Measurements from ENCODE around the gene ROCK1. TPM values are rescaled to one million over a fixed set of nuclear protein-coding genes. Genes with fewer than 3 reads are reported as not detected.
A peak's percentile ranks its signal among the peaks of the same experiment; 100 is the strongest.

The ROCK1 gene
- total and polyA plus RNA-seq, 9 donors = 21.2 to 39.4 (median 31.0) TPM

DNA sequence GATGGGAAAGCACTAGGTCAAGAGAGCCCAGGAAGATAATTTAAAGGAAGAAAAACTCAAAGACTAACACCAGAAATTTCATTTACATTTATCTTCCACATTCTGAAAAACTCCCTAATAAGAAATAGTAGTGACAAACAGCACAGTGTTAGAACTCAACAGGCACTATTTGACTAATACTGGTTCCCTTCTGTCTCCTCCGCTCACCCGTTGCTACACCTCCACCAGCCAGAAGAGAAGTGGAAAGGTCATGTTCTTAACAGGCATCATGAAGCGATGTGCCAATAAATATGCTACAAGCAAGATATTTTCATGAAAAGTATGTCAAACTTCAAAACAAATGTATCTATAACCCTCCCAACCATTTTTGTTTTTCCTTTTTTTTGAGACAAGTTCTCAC, 5.7 kb downstream of the ROCK1 start:
- whole genome bisulfite sequencing (ENCODE audit: insufficient coverage) = no CpG with 5 or more reads among the region's 3 CpGs

DNA sequence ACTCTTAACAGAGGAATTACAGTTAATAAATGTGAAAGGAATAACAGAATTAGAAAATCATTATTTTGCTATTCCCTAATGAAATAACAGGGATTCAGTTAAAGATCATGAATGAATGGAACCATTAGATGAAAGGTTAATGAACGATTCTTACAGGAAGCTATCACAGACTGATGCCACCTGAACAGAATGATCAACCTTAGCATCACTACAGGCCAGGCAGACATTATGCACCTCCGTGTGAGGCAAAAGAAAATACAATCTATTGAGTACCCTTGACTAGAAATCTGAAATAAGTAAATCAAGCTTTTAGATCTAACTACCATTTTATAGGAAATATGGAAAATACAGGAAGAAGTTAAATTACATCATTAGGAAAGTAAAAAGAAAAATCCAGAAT, 10.4 kb downstream of the ROCK1 start:
- Histone ChIP-seq H3K27ac (ENCODE audit: low read length) (no peak overlapping the region), H3K4me3 (ENCODE audit: low read length) (no peak overlapping the region), H3K36me3 (ENCODE audit: control insufficient read depth, insufficient read depth, low read length) (no peaks in the 10 kb centered on the region), H3K9me3 (replicated peaks; ENCODE audit: control insufficient read depth, low read depth, low read length) (no peaks in the 10 kb centered on the region), H3K27me3 (ENCODE audit: control insufficient read depth, insufficient read depth, low read length) (no peaks in the 10 kb centered on the region), H3K4me1 (ENCODE audit: control insufficient read depth, insufficient read depth, low read length) (no peaks in the 10 kb centered on the region)
- no peak for DNase-seq
- WGBS (ENCODE audit: insufficient coverage) = no CpG with 5 or more reads among the region's 2 CpGs

More for the DNA sequence above, 5.7 kb downstream of the ROCK1 start:
- Histone ChIP-seq H3K4me1 (ENCODE audit: control insufficient read depth, insufficient read depth, low read length) (no peaks in the 10 kb centered on the region), H3K27me3 (ENCODE audit: control insufficient read depth, insufficient read depth, low read length) (no peaks in the 10 kb centered on the region), H3K4me3 (ENCODE audit: low read length) (no peak overlapping the region), H3K36me3 (ENCODE audit: control insufficient read depth, insufficient read depth, low read length) (no peaks in the 10 kb centered on the region), H3K9me3 (replicated peaks; ENCODE audit: control insufficient read depth, low read depth, low read length) (no peaks in the 10 kb centered on the region), H3K27ac (ENCODE audit: low read length) (no peak overlapping the region)
- DNase-seq = no peak

- Histone ChIP-seq H3K27me3 (ENCODE audit: control insufficient read depth, insufficient read depth, low read length) (no peaks in the 10 kb centered on the region), H3K4me3 (ENCODE audit: low read length) (no peak overlapping the region), H3K27ac (ENCODE audit: low read length) (no peak overlapping the region), H3K4me1 (ENCODE audit: control insufficient read depth, insufficient read depth, low read length) (no peaks in the 10 kb centered on the region), H3K9me3 (replicated peaks; ENCODE audit: control insufficient read depth, low read depth, low read length) (no peaks in the 10 kb centered on the region), H3K36me3 (ENCODE audit: control insufficient read depth, insufficient read depth, low read length) (no peaks in the 10 kb centered on the region)
- no peak for DNase-seq
- 52% methylated on average over 2 of the region's 2 CpGs for WGBS (ENCODE audit: insufficient coverage)
These were observed 10.9 kb downstream of the ROCK1 start for GRCh38 chr18:21100678-21101077.

DNA sequence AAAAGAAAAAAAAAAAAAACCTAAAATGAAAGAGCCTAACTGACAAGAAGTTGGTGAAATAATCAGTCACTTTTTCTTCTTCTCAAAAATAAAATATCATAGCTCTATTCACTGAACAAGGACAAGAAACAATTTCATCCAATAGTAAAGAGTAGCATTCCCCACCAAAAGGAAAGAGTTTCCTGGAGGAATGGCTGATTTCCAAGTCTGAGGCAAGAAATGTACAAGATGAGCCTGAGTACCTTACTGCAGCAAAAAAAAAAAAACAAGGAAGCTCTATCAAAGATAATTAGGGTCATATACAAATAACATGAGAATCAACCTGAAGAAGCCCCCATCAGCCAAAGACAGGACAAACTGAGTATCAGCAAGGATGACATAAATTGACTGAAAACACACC, 11.5 kb downstream of the ROCK1 start:
- H3K4me3 ChIP-seq (ENCODE audit: low read length) = no peak overlapping the region
- H3K27me3 ChIP-seq (ENCODE audit: control insufficient read depth, insufficient read depth, low read length) = no peaks in the 10 kb centered on the region
- H3K27ac ChIP-seq (ENCODE audit: low read length) = no peak overlapping the region
- H3K9me3 ChIP-seq (replicated peaks; ENCODE audit: control insufficient read depth, low read depth, low read length) = peaks cover 4% of the 10 kb centered on the region
- no peaks in the 10 kb centered on the region for H3K4me1 ChIP-seq (ENCODE audit: control insufficient read depth, insufficient read depth, low read length)
- DNase-seq = peak; percentile 51
- no peaks in the 10 kb centered on the region for H3K36me3 ChIP-seq (ENCODE audit: control insufficient read depth, insufficient read depth, low read length)

GRCh38 chr18:21099442-21099841, 12.2 kb downstream of the ROCK1 start:
- DNase-seq = no peak
- H3K4me3 ChIP-seq (ENCODE audit: low read length) = no peak overlapping the region
- no peak overlapping the region for H3K27ac ChIP-seq (ENCODE audit: low read length)
- H3K27me3 ChIP-seq (ENCODE audit: control insufficient read depth, insufficient read depth, low read length) = no peaks in the 10 kb centered on the region
- H3K4me1 ChIP-seq (ENCODE audit: control insufficient read depth, insufficient read depth, low read length) = no peaks in the 10 kb centered on the region
- no peaks in the 10 kb centered on the region for H3K36me3 ChIP-seq (ENCODE audit: control insufficient read depth, insufficient read depth, low read length)
- H3K9me3 ChIP-seq (replicated peaks; ENCODE audit: control insufficient read depth, low read depth, low read length) = peaks cover 4% of the 10 kb centered on the region
- 80% methylated on average over 4 of the region's 9 CpGs for WGBS (ENCODE audit: insufficient coverage)

DNA sequence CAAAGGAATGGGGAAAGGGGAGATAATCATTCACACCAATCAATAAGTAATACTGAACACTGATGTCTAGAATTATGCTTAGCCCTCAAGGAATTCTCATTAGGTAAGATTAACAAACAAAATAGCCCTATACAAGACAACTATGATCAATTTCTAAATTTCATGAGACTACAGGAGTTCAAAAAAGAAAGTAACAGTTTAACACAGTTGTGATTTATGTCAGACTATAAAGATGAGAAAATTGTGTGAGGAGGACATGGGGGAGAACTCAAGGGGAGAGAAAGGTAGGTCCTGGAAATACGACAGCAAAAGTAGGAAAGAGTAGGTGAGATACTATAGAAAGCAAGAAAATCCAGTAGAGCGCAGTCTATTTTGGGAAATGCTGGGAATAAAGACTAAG, 14.9 kb downstream of the ROCK1 start:
- no peak overlapping the region for H3K4me3 ChIP-seq (ENCODE audit: low read length)
- no peak for DNase-seq
- H3K27ac ChIP-seq (ENCODE audit: low read length) = no peak overlapping the region
- WGBS (ENCODE audit: insufficient coverage) = 100% methylated on average over 1 of the region's 2 CpGs
- no peaks in the 10 kb centered on the region for H3K36me3 ChIP-seq (ENCODE audit: control insufficient read depth, insufficient read depth, low read length)
- H3K27me3 ChIP-seq (ENCODE audit: control insufficient read depth, insufficient read depth, low read length) = no peaks in the 10 kb centered on the region
- H3K9me3 ChIP-seq (replicated peaks; ENCODE audit: control insufficient read depth, low read depth, low read length) = peaks cover 4% of the 10 kb centered on the region
- H3K4me1 ChIP-seq (ENCODE audit: control insufficient read depth, insufficient read depth, low read length) = no peaks in the 10 kb centered on the region

GRCh38 chr18:21093133-21093532, 18.5 kb downstream of the ROCK1 start:
- Histone ChIP-seq H3K27ac (ENCODE audit: low read length) (no peak overlapping the region), H3K4me3 (ENCODE audit: low read length) (no peak overlapping the region), H3K36me3 (ENCODE audit: control insufficient read depth, insufficient read depth, low read length) (no peaks in the 10 kb centered on the region), H3K27me3 (ENCODE audit: control insufficient read depth, insufficient read depth, low read length) (no peaks in the 10 kb centered on the region), H3K9me3 (replicated peaks; ENCODE audit: control insufficient read depth, low read depth, low read length) (peaks cover 4% of the 10 kb centered on the region), H3K4me1 (ENCODE audit: control insufficient read depth, insufficient read depth, low read length) (no peaks in the 10 kb centered on the region)
- no peak for DNase-seq
- 100% methylated on average over 2 of the region's 3 CpGs for WGBS (ENCODE audit: insufficient coverage)

GRCh38 chr18:21090680-21091079, 20.9 kb downstream of the ROCK1 start:
- no peak overlapping the region for H3K4me3 ChIP-seq (ENCODE audit: low read length)
- H3K27me3 ChIP-seq (ENCODE audit: control insufficient read depth, insufficient read depth, low read length) = no peaks in the 10 kb centered on the region
- no peaks in the 10 kb centered on the region for H3K4me1 ChIP-seq (ENCODE audit: control insufficient read depth, insufficient read depth, low read length)
- no peak overlapping the region for H3K27ac ChIP-seq (ENCODE audit: low read length)
- H3K36me3 ChIP-seq (ENCODE audit: control insufficient read depth, insufficient read depth, low read length) = no peaks in the 10 kb centered on the region
- H3K9me3 ChIP-seq (replicated peaks; ENCODE audit: control insufficient read depth, low read depth, low read length) = peaks cover 6% of the 10 kb centered on the region
- DNase-seq = no peak
- no CpG with 5 or more reads among the region's 2 CpGs for WGBS (ENCODE audit: insufficient coverage)

- H3K27ac ChIP-seq (ENCODE audit: low read length) = no peak overlapping the region
- no peaks in the 10 kb centered on the region for H3K36me3 ChIP-seq (ENCODE audit: control insufficient read depth, insufficient read depth, low read length)
- no peaks in the 10 kb centered on the region for H3K27me3 ChIP-seq (ENCODE audit: control insufficient read depth, insufficient read depth, low read length)
- no peaks in the 10 kb centered on the region for H3K4me1 ChIP-seq (ENCODE audit: control insufficient read depth, insufficient read depth, low read length)
- H3K9me3 ChIP-seq (replicated peaks; ENCODE audit: control insufficient read depth, low read depth, low read length) = peaks cover 16% of the 10 kb centered on the region
- DNase-seq = no peak
- no peak overlapping the region for H3K4me3 ChIP-seq (ENCODE audit: low read length)
- no CpG with 5 or more reads among the region's 3 CpGs for WGBS (ENCODE audit: insufficient coverage)
These were observed 25.9 kb downstream of the ROCK1 start for GRCh38 chr18:21085579-21086166.

- Histone ChIP-seq H3K9me3 (replicated peaks; ENCODE audit: control insufficient read depth, low read depth, low read length) (peaks cover 22% of the 10 kb centered on the region), H3K4me3 (ENCODE audit: low read length) (no peak overlapping the region), H3K27ac (ENCODE audit: low read length) (no peak overlapping the region), H3K27me3 (ENCODE audit: control insufficient read depth, insufficient read depth, low read length) (no peaks in the 10 kb centered on the region), H3K36me3 (ENCODE audit: control insufficient read depth, insufficient read depth, low read length) (peaks cover under 1% of the 10 kb centered on the region), H3K4me1 (ENCODE audit: control insufficient read depth, insufficient read depth, low read length) (no peaks in the 10 kb centered on the region)
- no CpG with 5 or more reads among the region's 3 CpGs for WGBS (ENCODE audit: insufficient coverage)
- no peak for DNase-seq
These were observed 27.0 kb downstream of the ROCK1 start for GRCh38 chr18:21084511-21085078.

- H3K27ac ChIP-seq (ENCODE audit: low read length) = no peak overlapping the region
- H3K4me3 ChIP-seq (ENCODE audit: low read length) = no peak overlapping the region
- peaks cover 3% of the 10 kb centered on the region for H3K36me3 ChIP-seq (ENCODE audit: control insufficient read depth, insufficient read depth, low read length)
- DNase-seq = no peak
- no peaks in the 10 kb centered on the region for H3K27me3 ChIP-seq (ENCODE audit: control insufficient read depth, insufficient read depth, low read length)
- H3K9me3 ChIP-seq (replicated peaks; ENCODE audit: control insufficient read depth, low read depth, low read length) = peaks cover 25% of the 10 kb centered on the region
- H3K4me1 ChIP-seq (ENCODE audit: control insufficient read depth, insufficient read depth, low read length) = no peaks in the 10 kb centered on the region
These were observed 28.6 kb downstream of the ROCK1 start for GRCh38 chr18:21083017-21083416.

All from muscle of leg (tissue), 11 donors.